Subcutaneous adipose tissue (tissue), 4 donors: ENCODE measurements around the gene NGEF. TPM values are rescaled to one million over a fixed set of nuclear protein-coding genes. Genes with fewer than 3 reads are reported as not detected.

Source experiments
- total RNA-seq, 4 donors: library from RNA; depleted of rRNA; stranded (reverse); fragments of >200 nt; gene quantifications; one replicate each; pipeline ENCODE4 v1.1.0, GENCODE V29; 2016
- TF ChIP-seq, protein P1 (sequence below): fragments of 450-650 bp; IDR thresholded peaks from one replicate; pipeline ENCODE4 v1.5.1; 2016; ENCODE audit warnings: low read depth, mild to moderate bottlenecking, control low read depth, antibody characterized with exemption, moderate library complexity

NGEF gene
- total RNA-seq, 4 donors from 2014 or later: 0.16 to 1.3 (median 0.17) TPM; not detected in 1

- TF ChIP-seq, protein P1, sequence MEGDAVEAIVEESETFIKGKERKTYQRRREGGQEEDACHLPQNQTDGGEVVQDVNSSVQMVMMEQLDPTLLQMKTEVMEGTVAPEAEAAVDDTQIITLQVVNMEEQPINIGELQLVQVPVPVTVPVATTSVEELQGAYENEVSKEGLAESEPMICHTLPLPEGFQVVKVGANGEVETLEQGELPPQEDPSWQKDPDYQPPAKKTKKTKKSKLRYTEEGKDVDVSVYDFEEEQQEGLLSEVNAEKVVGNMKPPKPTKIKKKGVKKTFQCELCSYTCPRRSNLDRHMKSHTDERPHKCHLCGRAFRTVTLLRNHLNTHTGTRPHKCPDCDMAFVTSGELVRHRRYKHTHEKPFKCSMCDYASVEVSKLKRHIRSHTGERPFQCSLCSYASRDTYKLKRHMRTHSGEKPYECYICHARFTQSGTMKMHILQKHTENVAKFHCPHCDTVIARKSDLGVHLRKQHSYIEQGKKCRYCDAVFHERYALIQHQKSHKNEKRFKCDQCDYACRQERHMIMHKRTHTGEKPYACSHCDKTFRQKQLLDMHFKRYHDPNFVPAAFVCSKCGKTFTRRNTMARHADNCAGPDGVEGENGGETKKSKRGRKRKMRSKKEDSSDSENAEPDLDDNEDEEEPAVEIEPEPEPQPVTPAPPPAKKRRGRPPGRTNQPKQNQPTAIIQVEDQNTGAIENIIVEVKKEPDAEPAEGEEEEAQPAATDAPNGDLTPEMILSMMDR: no peak
These were observed 12.7 kb upstream of the NGEF start for GRCh38 chr2:233025706-233026105.

GRCh38 chr2:233023761-233024410, 10.8 kb upstream of the NGEF start:
- TF ChIP-seq, protein P1: no peak

- TF ChIP-seq, protein P1: no peak
These were observed 10.1 kb upstream of the NGEF start for GRCh38 chr2:233023007-233023760.

GRCh38 chr2:233022561-233022960, 9.5 kb upstream of the NGEF start:
- TF ChIP-seq, protein P1: no peak

DNA sequence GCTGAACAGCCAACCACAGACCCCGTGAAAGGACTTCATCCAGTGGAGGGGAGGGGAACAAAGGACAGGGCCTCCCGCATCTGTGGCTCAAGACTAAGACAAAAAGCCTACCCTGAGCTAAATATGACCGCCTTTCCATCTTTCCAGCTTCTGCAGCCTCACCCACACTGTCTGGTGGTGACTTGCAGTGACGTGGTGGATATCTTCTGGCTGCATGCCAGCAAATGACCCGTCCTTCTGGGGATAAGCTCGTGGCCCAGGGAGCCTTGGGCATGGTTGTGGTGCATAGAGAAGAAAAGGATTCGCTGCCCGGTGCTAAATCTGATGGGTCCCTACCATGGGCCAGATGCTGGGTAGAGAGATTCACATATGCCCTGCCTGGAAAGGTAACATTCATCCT, 8.7 kb upstream of the NGEF start:
- TF ChIP-seq, protein P1: no peak

- TF ChIP-seq, protein P1: no peak
These were observed 7.4 kb upstream of the NGEF start for GRCh38 chr2:233020454-233020853.

- TF ChIP-seq, protein P1: no peak
These were observed 4.9 kb upstream of the NGEF start for GRCh38 chr2:233017947-233018346.
